Measurements from ENCODE around the gene RAMP3.

The RAMP3 gene

GRCh38 chr7:45223078-45223477 lies 65.5 kb downstream of the RAMP3 start:
- in situ Hi-C loops (cut with MboI; ENCODE audit: low pct_unique_long_range_greater_than_20kb, low sequenced_read_pairs, unreplicated experiment) = no loop called here
- no peak for TF ChIP-seq CTCF (IDR thresholded peaks at IDR 0.05; ENCODE audit: extremely low read depth, insufficient read depth, missing control alignments)
- no peak for DNase-seq (ENCODE audit: low spot score)

GRCh38 chr7:45223728-45224630 lies 66.4 kb downstream of the RAMP3 start:
- TF ChIP-seq CTCF (IDR thresholded peaks at IDR 0.05; ENCODE audit: extremely low read depth, insufficient read depth, missing control alignments) = no peak
- in situ Hi-C loops (cut with MboI; ENCODE audit: low pct_unique_long_range_greater_than_20kb, low sequenced_read_pairs, unreplicated experiment) = no loop called here
- no peak for DNase-seq (ENCODE audit: low spot score)

GRCh38 chr7:45224832-45225231 lies 67.2 kb downstream of the RAMP3 start:
- TF ChIP-seq CTCF (IDR thresholded peaks at IDR 0.05; ENCODE audit: extremely low read depth, insufficient read depth, missing control alignments) = no peak
- no peak for DNase-seq (ENCODE audit: low spot score)
- in situ Hi-C loops (cut with MboI; ENCODE audit: low pct_unique_long_range_greater_than_20kb, low sequenced_read_pairs, unreplicated experiment) = no loop called here

- in situ Hi-C loops (cut with MboI; ENCODE audit: low pct_unique_long_range_greater_than_20kb, low sequenced_read_pairs, unreplicated experiment) = no loop called here
- DNase-seq (ENCODE audit: low spot score) = no peak
- TF ChIP-seq CTCF (IDR thresholded peaks at IDR 0.05; ENCODE audit: extremely low read depth, insufficient read depth, missing control alignments) = no peak
These were observed 67.8 kb downstream of the RAMP3 start for GRCh38 chr7:45225311-45225947.

- no peak for DNase-seq (ENCODE audit: low spot score)
- TF ChIP-seq CTCF (IDR thresholded peaks at IDR 0.05; ENCODE audit: extremely low read depth, insufficient read depth, missing control alignments) = no peak
- in situ Hi-C loops (cut with MboI; ENCODE audit: low pct_unique_long_range_greater_than_20kb, low sequenced_read_pairs, unreplicated experiment) = no loop called here
These were observed 68.4 kb downstream of the RAMP3 start for GRCh38 chr7:45225948-45226335.

- no peak for TF ChIP-seq CTCF (IDR thresholded peaks at IDR 0.05; ENCODE audit: extremely low read depth, insufficient read depth, missing control alignments)
- in situ Hi-C loops (cut with MboI; ENCODE audit: low pct_unique_long_range_greater_than_20kb, low sequenced_read_pairs, unreplicated experiment) = no loop called here
- DNase-seq (ENCODE audit: low spot score) = no peak
These were observed 71.7 kb downstream of the RAMP3 start for GRCh38 chr7:45229156-45229920.

Measured in GM13977 (cell line).